PC-3 (cell line): Measurements from ENCODE around the gene AKAP13. TPM values are rescaled to one million over a fixed set of nuclear protein-coding genes. Genes with fewer than 3 reads are reported as not detected.

ENCODE experiments used
- ATAC-seq: fragments of 200-7000 bp; cut with Tn5 transposase; 2 replicates; pipeline ENCODE4 v1.9.1; 2020; ENCODE audit warnings: mild to moderate bottlenecking, moderate library complexity
- BruUV-seq: library from RNA; stranded (reverse); fragments of 400-500 nt; replicated peaks from 2 replicates; lab custom pipeline; 2021; lab: Mats Ljungman, UMichigan
- CTCF ChIA-PET: fragments of 300-600 bp; sonication (Branson Sonifier 250); formaldehyde crosslinking; loops from one replicate; lab custom pipeline; 2022; ENCODE audit warnings: antibody characterized with exemption; lab: Charles Lee
- POLR2A ChIA-PET: fragments of 300-600 bp; sonication (Branson Sonifier 250); formaldehyde crosslinking; loops from one replicate; lab custom pipeline; 2022; ENCODE audit warnings: antibody characterized with exemption; ENCODE audit not compliant: unreplicated experiment; lab: Charles Lee
- DNase-seq: peaks from one replicate; pipeline ENCODE4 v3.0.0-alpha.2; 2015
- H2AFZ ChIP-seq: fragments of 300-600 bp; sonication (generic); 2 replicates; pipeline ENCODE4 v1.6.0; 2016; ENCODE audit warnings: antibody characterized with exemption, low read length
- H3F3A ChIP-seq: fragments of 300-600 bp; sonication (generic); one replicate; pipeline ENCODE4 v1.6.0; 2017; ENCODE audit warnings: antibody characterized with exemption, low read length, control low read depth, mild to moderate bottlenecking; ENCODE audit not compliant: unreplicated experiment
- H3K27ac ChIP-seq: fragments of 300-600 bp; sonication (generic); 2 replicates; pipeline ENCODE4 v1.5.1; 2016; ENCODE audit warnings: mild to moderate bottlenecking, low read length
- H3K27me3 ChIP-seq: fragments of 300-600 bp; sonication (generic); 2 replicates; pipeline ENCODE4 v1.6.1; 2016; ENCODE audit warnings: low read length, mixed read lengths
- H3K36me3 ChIP-seq: fragments of 300-600 bp; sonication (generic); 2 replicates; pipeline ENCODE4 v1.6.1; 2016; ENCODE audit warnings: low read depth, mixed run types, low read length, mixed read lengths
- H3K4me1 ChIP-seq: fragments of 300-600 bp; sonication (generic); 2 replicates; pipeline ENCODE4 v1.5.1; 2016; ENCODE audit warnings: low read length; ENCODE audit not compliant: insufficient read depth
- H3K4me2 ChIP-seq: fragments of 300-600 bp; sonication (generic); 2 replicates; pipeline ENCODE4 v1.6.0; 2016; ENCODE audit warnings: low read length
- H3K4me3 ChIP-seq: fragments of 300-600 bp; sonication (generic); 2 replicates; pipeline ENCODE4 v1.5.1; 2016; ENCODE audit warnings: mild to moderate bottlenecking, low read length, mixed read lengths
- H3K79me2 ChIP-seq: fragments of 300-600 bp; sonication (generic); 2 replicates; pipeline ENCODE4 v1.6.1; 2017; ENCODE audit warnings: low read length, mixed read lengths
- H3K9ac ChIP-seq: fragments of 300-600 bp; sonication (generic); 2 replicates; pipeline ENCODE4 v1.6.0; 2016; ENCODE audit warnings: mild to moderate bottlenecking, low read length
- H3K9me2 ChIP-seq: fragments of 300-600 bp; sonication (generic); replicated peaks from 2 replicates; pipeline ENCODE4 v1.6.1; 2016; ENCODE audit warnings: mixed run types, low read length, mixed read lengths
- H3K9me3 ChIP-seq: fragments of 300-600 bp; sonication (generic); 2 replicates; pipeline ENCODE4 v1.6.1; 2016; ENCODE audit warnings: low read length, mixed read lengths
- H4K20me1 ChIP-seq: fragments of 300-600 bp; sonication (generic); 2 replicates; pipeline ENCODE4 v1.6.1; 2016; ENCODE audit warnings: low read length, mixed read lengths
- EZH2 ChIP-seq: fragments of 300-600 bp; sonication (generic); IDR thresholded peaks from one replicate; pipeline ENCODE4 v1.6.1; 2017; ENCODE audit warnings: antibody characterized with exemption, mild to moderate bottlenecking, low read length; ENCODE audit not compliant: unreplicated experiment
- EZH2phosphoT487 ChIP-seq: fragments of 300-600 bp; sonication (generic); IDR thresholded peaks from 2 replicates; pipeline ENCODE4 v1.6.1; 2018; ENCODE audit warnings: mild to moderate bottlenecking, antibody characterized with exemption, low read length, borderline replicate concordance
- intact Hi-C: fragments of 100-400 bp; cut with micrococcal nuclease; formaldehyde crosslinking; loops from 2 replicates; pipeline ENCODE4 v1.9.0; 2023
- total RNA-seq: library from RNA; depleted of rRNA; stranded (reverse); fragments of >200 nt; gene quantifications from 2 replicates; pipeline ENCODE4 v1.2.3, GENCODE V29; 2014
- TF ChIP-seq, protein P1 (sequence below): fragments of 300-600 bp; sonication (generic); conservative IDR thresholded peaks from 2 replicates; pipeline ENCODE4 v1.5.1; 2017; ENCODE audit warnings: antibody characterized with exemption, low read depth, mild to moderate bottlenecking, low read length

The AKAP13 gene
- total RNA-seq, 1 experiment from 2014 or later, result 36.8 TPM

DNA sequence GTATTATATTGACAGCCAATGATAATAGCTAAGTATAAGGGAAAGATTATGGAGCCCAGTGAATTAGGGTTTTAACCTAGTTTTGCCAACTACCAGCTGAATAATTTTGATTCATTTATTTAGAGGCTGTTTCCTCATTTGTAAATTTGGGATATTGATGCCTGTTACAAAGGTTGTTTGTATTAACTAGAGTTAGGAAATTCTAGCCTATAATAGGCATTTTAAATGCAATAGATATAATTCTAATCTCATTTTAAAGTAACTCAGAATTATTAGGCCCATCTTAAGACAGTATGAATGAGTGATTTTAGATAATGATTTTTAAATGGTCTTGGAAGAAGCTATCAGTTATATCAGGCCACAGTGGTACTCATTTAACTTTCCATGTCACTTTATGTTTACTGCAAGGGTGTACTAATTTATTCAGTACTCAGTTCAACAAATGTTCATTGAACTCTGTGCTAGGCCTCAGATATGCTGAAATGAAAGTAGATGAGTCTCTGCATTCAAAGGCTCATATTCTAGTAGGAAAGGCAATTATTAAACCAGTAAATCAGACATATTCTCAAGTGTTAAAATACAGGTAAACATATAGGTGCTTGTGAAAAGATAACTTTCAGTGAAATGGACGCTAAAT lies 213.5 kb downstream of the AKAP13 start:
- peaks cover 53% of the 10 kb centered on the region for H3K4me1 ChIP-seq
- intact Hi-C loops, result loop anchor here (5.0 kb wide), 1 partner anchor 52 kb away; no protein-coding TSS in a partner anchor
- BruUV-seq, result no TSS peak

DNA sequence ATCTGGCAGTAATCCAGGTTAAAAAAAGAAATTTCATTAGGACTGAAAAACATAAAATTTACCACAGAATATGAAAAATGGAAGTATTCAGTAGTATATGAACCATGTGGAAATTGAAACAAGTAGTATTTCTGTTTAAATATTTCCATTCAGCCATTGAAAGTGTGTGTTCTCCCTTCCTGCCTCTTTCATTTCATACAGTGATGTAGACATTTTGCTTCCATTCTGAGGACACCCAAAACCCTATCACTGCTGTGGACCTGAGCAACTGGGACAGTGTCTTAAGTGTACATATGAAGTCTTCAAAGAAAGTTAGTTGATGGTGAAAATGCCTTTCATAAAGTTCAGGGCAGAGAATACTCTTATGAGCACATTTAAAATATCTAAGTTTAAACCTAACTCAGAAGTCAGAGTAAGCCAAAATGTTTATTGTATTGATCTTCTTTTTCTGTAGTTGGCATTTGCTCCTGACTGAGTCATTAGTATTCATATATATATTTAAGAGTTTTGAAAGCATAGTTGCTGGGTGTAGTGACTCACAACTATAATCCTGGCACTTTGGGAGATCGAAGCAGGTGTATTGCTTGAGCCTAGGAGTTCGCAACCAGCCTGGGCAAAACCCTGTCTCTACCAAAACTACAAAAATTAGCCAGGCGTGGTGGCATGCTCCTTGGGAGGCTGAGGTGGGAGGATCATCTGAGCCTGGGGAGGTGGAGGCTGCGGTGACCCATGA lies 215.6 kb downstream of the AKAP13 start:
- H3K4me2 ChIP-seq, result peak overlapping the region; percentile 44
- H3K9ac ChIP-seq, result no peak overlapping the region
- no peak overlapping the region for H2AFZ ChIP-seq
- peak; percentile 57 for DNase-seq
- H3K9me2 ChIP-seq, result no peaks in the 10 kb centered on the region
- H3K27ac ChIP-seq, result peak overlapping the region; percentile 65
- H3K4me1 ChIP-seq, result peaks cover 33% of the 10 kb centered on the region
- POLR2A ChIA-PET, result no interaction called here
- no peak overlapping the region for H3K4me3 ChIP-seq
- no peaks in the 10 kb centered on the region for H3K27me3 ChIP-seq
- H3K79me2 ChIP-seq, result peaks cover 43% of the 10 kb centered on the region
- H3F3A ChIP-seq, result no peaks in the 10 kb centered on the region
- no TSS peak for BruUV-seq
- CTCF ChIA-PET, result no interaction called here
- H4K20me1 ChIP-seq, result peaks cover 3% of the 10 kb centered on the region; the same call in 1 of the 2 replicates
- TF ChIP-seq EZH2, result no peak
- no peak for TF ChIP-seq EZH2phosphoT487
- TF ChIP-seq, protein P1, sequence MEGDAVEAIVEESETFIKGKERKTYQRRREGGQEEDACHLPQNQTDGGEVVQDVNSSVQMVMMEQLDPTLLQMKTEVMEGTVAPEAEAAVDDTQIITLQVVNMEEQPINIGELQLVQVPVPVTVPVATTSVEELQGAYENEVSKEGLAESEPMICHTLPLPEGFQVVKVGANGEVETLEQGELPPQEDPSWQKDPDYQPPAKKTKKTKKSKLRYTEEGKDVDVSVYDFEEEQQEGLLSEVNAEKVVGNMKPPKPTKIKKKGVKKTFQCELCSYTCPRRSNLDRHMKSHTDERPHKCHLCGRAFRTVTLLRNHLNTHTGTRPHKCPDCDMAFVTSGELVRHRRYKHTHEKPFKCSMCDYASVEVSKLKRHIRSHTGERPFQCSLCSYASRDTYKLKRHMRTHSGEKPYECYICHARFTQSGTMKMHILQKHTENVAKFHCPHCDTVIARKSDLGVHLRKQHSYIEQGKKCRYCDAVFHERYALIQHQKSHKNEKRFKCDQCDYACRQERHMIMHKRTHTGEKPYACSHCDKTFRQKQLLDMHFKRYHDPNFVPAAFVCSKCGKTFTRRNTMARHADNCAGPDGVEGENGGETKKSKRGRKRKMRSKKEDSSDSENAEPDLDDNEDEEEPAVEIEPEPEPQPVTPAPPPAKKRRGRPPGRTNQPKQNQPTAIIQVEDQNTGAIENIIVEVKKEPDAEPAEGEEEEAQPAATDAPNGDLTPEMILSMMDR, result no peak
- H3K36me3 ChIP-seq, result no peaks in the 10 kb centered on the region
- no peaks in the 10 kb centered on the region for H3K9me3 ChIP-seq
- ATAC-seq, result peak; percentile 67
- intact Hi-C loops, result no loop called here

More for the DNA sequence above, 213.5 kb downstream of the AKAP13 start:
- TF ChIP-seq EZH2phosphoT487, result no peak
- no peak for TF ChIP-seq EZH2
- TF ChIP-seq, protein P1, result no peak
- no peaks in the 10 kb centered on the region for H3K36me3 ChIP-seq
- H3K4me3 ChIP-seq, result no peak overlapping the region
- DNase-seq (no peak), ATAC-seq (no peak)
- no peaks in the 10 kb centered on the region for H3K9me3 ChIP-seq
- no peak overlapping the region for H2AFZ ChIP-seq
- no peak overlapping the region for H3K9ac ChIP-seq
- H3K27me3 ChIP-seq, result no peaks in the 10 kb centered on the region
- no peak overlapping the region for H3K4me2 ChIP-seq
- peaks cover 62% of the 10 kb centered on the region for H3K79me2 ChIP-seq
- no peak overlapping the region for H3K27ac ChIP-seq
- CTCF ChIA-PET, result interaction anchor here (0.6 kb wide), 1 partner anchor 12 kb away, joined by 7 read pairs; no protein-coding TSS in a partner anchor
- H3K9me2 ChIP-seq, result no peaks in the 10 kb centered on the region
- H3F3A ChIP-seq, result peaks cover 5% of the 10 kb centered on the region
- POLR2A ChIA-PET, result no interaction called here
- H4K20me1 ChIP-seq, result peaks cover 3% of the 10 kb centered on the region; the same call in 1 of the 2 replicates
